ENCODE results near the gene SEZ6L.

Gene SEZ6L

DNA sequence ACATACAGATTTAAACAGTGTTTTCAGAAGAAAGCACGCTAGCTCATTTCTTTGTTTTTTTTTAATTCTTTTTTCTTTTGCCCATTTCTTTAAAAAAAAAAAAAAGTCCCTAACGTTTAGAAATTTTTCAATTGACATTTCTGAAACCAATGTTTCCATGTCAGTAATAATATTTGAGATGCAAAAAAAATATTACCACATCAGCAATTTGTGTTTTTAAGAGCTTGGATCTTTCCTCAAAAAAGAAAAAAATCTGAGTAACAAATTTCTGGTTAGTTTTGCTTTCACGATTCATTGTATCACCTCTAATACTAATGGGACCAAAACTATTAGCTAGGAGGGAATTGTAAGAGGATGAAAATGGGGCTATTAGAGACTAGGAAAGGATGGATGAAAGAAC, 219.9 kb downstream of the SEZ6L start:
- TF ChIP-seq, protein P1, sequence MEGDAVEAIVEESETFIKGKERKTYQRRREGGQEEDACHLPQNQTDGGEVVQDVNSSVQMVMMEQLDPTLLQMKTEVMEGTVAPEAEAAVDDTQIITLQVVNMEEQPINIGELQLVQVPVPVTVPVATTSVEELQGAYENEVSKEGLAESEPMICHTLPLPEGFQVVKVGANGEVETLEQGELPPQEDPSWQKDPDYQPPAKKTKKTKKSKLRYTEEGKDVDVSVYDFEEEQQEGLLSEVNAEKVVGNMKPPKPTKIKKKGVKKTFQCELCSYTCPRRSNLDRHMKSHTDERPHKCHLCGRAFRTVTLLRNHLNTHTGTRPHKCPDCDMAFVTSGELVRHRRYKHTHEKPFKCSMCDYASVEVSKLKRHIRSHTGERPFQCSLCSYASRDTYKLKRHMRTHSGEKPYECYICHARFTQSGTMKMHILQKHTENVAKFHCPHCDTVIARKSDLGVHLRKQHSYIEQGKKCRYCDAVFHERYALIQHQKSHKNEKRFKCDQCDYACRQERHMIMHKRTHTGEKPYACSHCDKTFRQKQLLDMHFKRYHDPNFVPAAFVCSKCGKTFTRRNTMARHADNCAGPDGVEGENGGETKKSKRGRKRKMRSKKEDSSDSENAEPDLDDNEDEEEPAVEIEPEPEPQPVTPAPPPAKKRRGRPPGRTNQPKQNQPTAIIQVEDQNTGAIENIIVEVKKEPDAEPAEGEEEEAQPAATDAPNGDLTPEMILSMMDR (IDR thresholded peaks at IDR 0.05; ENCODE audit: extremely low read depth, insufficient read depth, missing control alignments), result no peak
- no peak for DNase-seq (ENCODE audit: low spot score)
- in situ Hi-C loops (cut with MboI; ENCODE audit: low pct_unique_long_range_greater_than_20kb, low sequenced_read_pairs, unreplicated experiment), result no loop called here

DNA sequence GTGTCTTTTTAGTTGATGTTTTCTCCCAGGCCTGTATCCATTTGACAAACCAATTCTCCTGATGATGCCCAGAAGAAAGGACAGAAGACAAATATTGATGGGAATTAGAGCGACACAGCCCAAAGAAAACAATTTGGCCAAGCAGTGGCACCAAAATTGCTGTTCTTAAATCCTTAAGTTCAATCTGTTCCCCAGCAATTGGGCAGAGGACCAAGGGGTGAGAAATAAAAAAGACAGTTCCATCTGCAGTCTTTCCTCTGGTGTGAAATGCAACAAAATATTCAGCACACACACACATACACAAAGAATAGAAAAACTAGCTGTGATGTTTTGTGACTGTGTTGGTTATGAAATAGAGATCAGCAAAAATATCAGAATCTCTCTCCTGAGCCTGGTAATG, 221.8 kb downstream of the SEZ6L start:
- DNase-seq (ENCODE audit: low spot score), result no peak
- in situ Hi-C loops (cut with MboI; ENCODE audit: low pct_unique_long_range_greater_than_20kb, low sequenced_read_pairs, unreplicated experiment), result no loop called here
- TF ChIP-seq, protein P1 (IDR thresholded peaks at IDR 0.05; ENCODE audit: extremely low read depth, insufficient read depth, missing control alignments), result no peak

DNA sequence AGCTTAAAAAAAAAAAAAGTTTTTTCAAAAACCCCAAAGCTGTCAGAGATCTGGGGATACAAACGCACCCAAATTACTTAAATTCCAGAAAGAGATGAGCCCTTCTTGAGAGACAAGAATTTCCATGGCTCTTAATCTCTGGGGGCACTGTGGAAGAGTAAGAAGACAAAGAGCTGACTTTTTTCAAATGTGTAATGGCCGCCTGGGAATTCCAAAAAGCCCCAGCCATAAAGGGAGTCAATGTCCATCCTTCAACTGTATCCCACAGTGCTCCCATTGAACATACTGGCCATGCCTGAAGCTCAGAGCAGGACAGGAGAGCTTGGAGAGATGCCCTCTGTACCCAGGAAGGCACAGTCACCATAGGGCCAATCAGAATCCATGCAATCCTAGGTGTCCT, 222.4 kb downstream of the SEZ6L start:
- no peak for DNase-seq (ENCODE audit: low spot score)
- TF ChIP-seq, protein P1 (IDR thresholded peaks at IDR 0.05; ENCODE audit: extremely low read depth, insufficient read depth, missing control alignments), result no peak
- in situ Hi-C loops (cut with MboI; ENCODE audit: low pct_unique_long_range_greater_than_20kb, low sequenced_read_pairs, unreplicated experiment), result no loop called here

DNA sequence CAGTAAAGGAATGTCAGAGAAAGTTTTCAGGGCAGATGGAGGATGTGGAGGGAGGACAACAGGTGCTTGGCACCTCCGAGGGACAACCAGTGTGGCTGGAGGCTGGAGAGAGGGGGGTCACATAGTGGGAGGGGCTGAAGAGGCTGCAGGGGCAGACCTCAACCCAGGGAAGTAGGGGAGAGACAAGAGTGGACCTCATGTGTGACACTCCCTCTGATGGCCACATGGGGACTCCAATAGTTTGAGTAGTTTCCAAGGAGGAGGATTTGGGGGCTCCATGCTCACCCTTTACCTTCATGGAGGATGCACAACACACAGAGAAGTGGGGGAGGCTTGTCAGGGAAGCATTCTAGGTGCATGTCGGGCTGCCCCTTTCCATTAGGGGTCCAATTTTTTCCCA, 224.7 kb downstream of the SEZ6L start:
- DNase-seq (ENCODE audit: low spot score), result no peak
- TF ChIP-seq, protein P1 (IDR thresholded peaks at IDR 0.05; ENCODE audit: extremely low read depth, insufficient read depth, missing control alignments), result peak; percentile 28
- in situ Hi-C loops (cut with MboI; ENCODE audit: low pct_unique_long_range_greater_than_20kb, low sequenced_read_pairs, unreplicated experiment), result no loop called here

DNA sequence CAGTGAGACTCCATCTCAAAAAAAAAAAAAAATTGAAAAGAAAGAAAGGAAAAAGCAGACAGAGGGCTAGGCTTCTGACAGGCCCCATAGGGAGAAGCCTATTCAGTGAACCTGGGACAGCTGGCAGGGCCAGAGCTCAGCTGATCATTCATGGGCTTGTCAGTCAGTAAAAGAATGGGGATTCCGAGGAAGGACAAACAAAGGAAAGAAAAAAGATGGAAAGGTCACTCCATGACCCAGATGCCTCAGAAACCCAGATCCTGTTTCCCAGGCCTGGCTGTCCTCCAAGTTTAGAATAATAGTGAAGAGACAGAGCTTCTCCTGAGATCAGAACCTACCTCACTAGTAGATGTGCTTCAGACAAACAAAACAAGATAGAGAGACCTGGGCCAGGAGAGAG, 225.5 kb downstream of the SEZ6L start:
- in situ Hi-C loops (cut with MboI; ENCODE audit: low pct_unique_long_range_greater_than_20kb, low sequenced_read_pairs, unreplicated experiment), result no loop called here
- no peak for DNase-seq (ENCODE audit: low spot score)
- TF ChIP-seq, protein P1 (IDR thresholded peaks at IDR 0.05; ENCODE audit: extremely low read depth, insufficient read depth, missing control alignments), result no peak

DNA sequence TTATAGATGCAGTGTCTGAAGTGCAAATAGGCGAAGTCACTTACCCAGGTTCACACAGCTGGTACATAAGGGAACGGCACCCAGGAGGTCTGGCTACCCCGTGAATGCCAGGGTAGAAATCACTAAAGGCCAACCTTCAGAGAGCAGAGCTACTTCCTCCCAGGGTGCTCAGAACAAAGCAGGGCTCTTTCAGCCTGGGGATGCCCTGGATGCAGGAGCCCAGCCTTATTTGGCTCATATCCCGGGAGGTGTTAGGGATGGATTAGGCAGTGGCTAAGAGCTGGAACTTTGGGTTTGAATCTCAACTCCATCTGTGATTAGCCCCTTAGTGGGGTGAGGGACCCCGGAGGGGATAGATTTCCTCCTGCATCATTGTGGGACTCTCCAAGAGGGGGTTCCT, 226.7 kb downstream of the SEZ6L start:
- in situ Hi-C loops (cut with MboI; ENCODE audit: low pct_unique_long_range_greater_than_20kb, low sequenced_read_pairs, unreplicated experiment), result no loop called here
- TF ChIP-seq, protein P1 (IDR thresholded peaks at IDR 0.05; ENCODE audit: extremely low read depth, insufficient read depth, missing control alignments), result no peak
- DNase-seq (ENCODE audit: low spot score), result no peak

DNA sequence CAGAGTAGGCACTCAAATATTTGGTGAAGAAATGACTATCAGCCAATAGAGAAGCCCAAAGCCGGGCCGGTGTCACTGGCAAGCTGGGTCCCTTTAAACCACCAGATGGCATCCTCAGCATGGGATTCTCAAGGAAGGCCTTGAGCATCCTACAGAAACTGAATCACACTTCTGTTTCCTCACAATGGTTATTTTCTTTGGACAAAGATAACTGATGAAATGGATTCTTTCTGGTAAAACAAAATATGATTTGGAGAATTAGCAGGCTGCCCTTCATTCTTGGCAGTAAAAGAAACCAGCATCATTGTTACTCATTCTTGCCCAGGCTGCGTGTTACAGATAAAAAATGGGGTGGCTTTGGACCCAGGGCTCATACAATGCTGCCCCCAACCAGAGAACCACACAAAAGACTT, 229.5 kb downstream of the SEZ6L start:
- TF ChIP-seq, protein P1 (IDR thresholded peaks at IDR 0.05; ENCODE audit: extremely low read depth, insufficient read depth, missing control alignments), result peak; percentile 65
- peak; percentile 55 for DNase-seq (ENCODE audit: low spot score)
- in situ Hi-C loops (cut with MboI; ENCODE audit: low pct_unique_long_range_greater_than_20kb, low sequenced_read_pairs, unreplicated experiment), result no loop called here
